Endometrial microvascular endothelial cells (primary cell): ENCODE results near the gene ATP1A3. TPM values are rescaled to one million over a fixed set of nuclear protein-coding genes. Genes with fewer than 3 reads are reported as not detected.
"Not testable (repeated sequence)": the region's sequence is repeated elsewhere in the genome, so short reads cannot be mapped to it uniquely, and the experiment has no call there.

ENCODE experiments used
- in situ Hi-C: cut with HindIII; loops from 2 replicates; pipeline ENCODE4 v1.10.0; 2017; ENCODE audit warnings: low sequenced_read_pairs, low pct_unique_long_range_greater_than_20kb; ENCODE audit errors: inconsistent ontology term
- total RNA-seq: library from RNA; depleted of rRNA; stranded (reverse); fragments of >200 nt; gene quantifications from one replicate; pipeline ENCODE4 v1.2.3, GENCODE V29; 2015; ENCODE audit errors: inconsistent ontology term

The ATP1A3 gene
- total RNA-seq, 1 donor from 2014 or later: under 0.01 TPM

DNA sequence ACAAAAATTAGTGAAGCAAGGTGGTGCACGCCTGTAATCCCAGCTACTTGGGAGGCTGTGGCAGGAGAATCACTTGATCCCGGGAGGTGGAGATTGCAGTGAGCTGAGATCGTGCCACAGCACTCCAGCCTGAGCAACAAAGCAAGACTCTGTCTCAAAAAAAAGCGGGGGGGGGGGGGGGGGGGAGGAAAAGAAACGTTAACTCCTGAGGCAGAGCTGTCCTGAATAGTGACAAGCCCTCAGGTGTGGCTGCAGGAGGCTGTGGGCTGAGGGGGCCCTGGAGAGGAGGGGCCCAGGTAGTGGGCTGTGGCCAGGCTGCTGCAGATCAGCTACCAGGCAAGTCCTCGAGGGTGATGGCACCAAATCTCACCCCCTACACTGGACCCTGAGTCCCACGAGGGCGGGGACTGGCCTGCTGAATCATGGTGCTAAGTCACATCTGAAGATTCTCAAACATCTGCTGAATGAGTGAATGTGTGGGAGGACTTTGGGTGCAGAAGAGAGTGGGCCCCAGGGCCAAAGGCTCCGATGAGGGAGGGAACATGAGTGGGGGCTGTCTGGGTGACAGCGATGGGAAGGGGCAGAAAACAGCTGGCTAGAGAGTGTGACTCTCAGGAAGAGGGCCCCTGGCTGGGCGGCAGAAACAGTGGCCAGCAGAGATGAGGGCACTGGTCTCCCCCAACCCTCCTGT, 24.6 kb upstream of the ATP1A3 start:
- in situ Hi-C loops: no loop called here

DNA sequence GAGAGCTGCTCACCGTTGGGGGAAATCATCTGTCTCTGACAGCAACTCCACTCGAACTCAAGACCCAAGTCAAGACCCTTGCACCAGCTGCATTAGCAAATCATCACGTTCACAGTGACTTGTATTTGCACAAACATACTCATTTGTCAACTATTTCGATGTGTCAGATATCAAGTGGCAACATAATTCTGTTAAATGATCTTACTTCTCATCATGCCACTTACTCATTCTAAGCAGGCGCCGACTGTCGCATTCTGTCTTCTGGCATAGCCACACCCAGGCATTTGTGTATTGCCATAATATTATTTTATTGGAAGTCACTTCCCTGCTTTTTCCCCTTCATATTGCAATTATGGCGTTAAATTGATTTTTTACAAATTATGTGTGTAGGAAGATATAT, 23.0 kb upstream of the ATP1A3 start:
- in situ Hi-C loops: no loop called here

DNA sequence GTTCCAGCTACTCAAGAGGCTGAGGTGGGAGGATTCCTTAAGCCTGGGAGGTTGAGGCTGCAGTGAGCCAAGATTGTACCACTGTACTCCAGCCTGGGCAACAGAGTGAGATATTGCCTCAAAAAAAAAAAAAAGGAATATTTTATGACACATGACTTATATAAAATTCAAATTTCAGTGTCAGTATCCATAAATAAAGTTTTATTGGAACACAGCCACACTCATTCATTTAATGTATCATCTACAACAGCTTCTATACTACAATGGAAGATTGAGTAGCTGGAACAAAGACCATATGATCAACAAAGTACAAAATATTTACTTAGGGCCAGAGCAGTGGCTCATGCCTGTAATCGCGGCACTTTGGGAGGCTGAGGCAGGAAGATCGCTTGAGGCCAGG, 18.7 kb upstream of the ATP1A3 start:
- in situ Hi-C loops: not testable (repeated sequence)

DNA sequence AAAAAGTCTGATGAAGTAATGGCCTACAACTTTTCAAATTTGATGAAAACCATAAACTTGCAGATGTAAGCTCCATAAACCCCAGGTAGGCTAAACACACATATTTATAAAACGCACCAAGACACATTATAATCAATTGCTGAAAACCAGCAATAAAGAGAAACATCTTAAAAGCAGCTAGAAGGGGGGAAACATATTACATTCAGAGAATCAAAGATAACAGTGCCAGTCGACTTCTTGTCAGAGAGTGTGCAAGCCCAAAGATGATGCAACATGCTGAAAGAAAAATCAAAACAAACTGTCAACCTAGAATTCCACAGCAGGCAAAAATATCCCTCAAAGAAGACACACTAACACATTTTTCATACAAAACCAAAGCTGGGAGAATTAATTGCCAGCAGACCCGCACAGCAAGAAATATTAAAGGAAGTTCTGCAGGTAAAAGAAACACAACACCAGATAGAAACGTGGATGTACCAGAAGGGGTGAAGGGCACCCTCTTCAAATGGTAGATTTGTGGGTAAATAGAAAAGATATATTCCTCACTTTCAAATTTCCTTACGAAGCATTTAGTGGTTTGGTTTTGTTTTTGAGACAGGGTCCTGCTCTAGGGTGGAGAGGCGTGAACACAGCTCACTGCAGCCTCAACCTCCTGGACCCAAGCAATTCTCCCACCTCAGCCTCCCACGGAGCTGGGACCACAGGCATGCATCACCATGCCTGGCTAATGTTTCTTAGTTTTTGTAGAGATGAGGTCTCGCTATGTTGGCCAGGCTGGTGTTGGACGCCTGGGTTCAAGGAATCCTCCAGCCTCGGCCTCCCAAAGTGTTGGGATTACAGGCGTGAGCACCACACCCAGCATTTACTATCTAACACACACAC, 16.5 kb upstream of the ATP1A3 start:
- in situ Hi-C loops: no loop called here

DNA sequence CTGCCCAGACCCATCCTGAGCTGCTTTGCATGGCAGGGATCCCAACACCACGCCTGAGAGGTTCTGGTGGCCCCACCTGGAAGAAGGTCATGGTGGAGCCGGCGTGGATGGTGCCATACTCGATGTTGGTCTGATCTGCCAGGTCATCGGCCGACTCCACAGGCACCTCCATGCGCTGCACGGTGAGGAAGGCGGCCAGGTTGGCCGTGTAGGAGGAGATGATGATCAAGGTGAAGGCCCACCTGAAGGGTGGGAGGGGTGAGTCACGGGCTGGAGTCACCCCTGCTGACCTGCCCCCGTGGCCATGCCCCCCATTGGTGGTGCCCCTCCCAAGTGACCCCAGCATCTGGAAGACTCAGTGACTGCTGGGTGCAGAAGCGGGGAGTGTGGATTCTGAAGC, 12.5 kb upstream of the ATP1A3 start:
- in situ Hi-C loops: no loop called here

DNA sequence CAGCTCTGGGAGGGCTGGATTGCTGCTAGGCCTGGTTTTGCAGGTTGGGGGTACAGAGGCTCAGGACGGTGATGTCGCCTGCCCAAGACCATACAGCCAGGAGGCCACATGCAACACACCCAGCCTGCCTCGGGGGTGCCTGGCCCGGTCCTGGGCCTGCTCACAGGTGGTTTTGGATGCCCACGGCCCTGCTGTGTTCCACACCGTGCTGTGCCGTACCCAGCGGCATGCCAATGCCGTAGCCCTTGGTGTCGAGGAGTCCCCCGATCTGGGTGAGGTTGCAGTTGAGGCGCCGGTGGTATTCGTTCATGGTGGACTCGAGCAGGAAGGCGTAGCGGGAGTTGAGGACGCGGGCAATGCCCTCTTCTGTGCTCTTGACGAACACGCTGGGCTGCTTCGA, 11.5 kb upstream of the ATP1A3 start:
- in situ Hi-C loops: no loop called here

DNA sequence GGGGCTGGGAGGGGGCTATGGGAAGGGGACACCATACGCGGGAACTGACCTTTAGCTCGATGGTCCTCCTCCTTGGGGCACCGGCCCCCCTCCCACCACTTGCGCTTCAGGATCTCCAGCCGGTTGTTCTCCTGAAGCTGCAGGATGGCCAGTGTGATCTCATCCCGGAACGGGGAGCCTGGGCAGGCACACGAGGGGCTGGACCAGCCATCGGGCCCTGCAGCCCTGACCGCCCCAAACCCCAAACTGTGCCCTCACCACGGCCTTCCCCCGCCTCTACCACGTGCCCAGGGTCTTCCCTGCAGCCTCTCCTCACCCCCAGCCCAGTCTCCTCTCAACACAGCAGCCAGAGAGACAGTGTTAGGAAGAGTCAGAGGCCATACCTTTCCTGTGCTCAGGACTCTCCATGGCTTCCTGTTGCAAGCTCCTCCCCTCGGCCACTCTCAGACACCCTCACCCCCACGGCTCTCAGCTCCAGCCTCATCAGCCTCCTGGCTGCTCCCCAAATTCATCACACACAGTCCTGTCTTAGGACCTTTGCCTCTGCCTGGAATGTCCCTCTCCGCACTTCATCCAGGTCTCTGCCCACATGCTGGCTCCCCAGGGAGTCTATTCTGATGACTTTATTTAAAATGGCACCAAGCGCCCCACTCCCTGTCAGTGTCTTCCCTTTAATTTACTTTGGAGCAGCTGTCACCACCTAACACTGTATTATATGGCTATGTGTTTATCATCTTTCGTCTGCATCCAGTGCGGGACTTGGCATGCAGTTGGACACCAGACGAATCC, 9.7 kb upstream of the ATP1A3 start:
- in situ Hi-C loops: no loop called here

DNA sequence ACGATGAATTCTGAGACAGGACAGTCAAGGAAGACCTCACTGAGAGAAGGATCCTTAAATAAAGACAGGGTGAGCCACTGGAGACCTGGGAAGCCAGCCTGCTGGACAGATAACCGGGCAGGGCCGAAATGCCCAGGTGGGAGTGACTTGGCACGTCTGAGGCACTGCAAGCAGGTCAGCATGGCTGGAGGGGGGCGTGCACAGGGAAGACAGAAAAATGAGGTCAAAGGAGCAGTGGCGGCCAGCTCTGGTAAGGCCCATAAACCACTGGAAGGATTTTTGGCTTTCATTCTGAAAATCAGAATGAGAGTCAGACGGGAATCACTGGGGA, 5.8 kb upstream of the ATP1A3 start:
- in situ Hi-C loops: no loop called here

DNA sequence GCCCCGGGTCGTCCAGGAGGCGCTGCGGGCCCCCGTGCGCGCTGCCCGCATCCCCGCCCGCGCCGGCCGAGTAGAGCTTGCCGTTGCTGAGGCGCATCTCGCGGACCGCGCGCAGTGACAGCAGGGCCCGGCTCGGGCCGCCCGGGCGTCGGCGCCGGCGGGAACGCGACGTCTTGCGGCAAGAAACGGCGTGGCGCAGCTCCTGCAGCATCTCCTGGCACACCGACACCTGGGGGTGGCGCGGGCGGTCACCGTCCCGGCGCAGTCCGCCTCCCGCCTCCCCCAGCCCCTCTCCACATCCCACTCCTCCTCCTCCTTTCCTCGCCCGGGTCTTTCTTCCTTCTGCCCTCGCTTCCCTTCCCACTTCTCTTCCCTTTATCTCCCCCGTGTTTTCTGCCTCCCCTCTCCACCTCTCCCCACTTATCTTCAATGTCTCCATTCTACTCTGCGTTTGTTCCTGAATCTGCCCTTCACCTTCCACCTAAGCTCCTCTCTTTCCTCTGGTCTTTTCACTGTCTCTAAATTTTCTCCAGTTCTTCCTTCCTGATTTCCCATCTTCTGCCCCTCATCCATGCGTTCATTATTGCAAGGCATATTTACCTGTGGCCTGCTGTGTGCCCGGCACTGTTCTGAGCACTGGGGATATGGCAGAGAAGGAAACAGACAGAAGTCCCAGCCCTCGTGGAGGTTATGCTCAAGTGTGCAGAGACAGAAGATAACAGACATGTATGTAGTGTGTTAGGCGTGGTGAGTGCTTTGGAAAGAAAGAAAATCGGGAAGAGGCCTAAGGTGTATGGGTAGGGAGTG, 5.2 kb upstream of the ATP1A3 start:
- in situ Hi-C loops: no loop called here

DNA sequence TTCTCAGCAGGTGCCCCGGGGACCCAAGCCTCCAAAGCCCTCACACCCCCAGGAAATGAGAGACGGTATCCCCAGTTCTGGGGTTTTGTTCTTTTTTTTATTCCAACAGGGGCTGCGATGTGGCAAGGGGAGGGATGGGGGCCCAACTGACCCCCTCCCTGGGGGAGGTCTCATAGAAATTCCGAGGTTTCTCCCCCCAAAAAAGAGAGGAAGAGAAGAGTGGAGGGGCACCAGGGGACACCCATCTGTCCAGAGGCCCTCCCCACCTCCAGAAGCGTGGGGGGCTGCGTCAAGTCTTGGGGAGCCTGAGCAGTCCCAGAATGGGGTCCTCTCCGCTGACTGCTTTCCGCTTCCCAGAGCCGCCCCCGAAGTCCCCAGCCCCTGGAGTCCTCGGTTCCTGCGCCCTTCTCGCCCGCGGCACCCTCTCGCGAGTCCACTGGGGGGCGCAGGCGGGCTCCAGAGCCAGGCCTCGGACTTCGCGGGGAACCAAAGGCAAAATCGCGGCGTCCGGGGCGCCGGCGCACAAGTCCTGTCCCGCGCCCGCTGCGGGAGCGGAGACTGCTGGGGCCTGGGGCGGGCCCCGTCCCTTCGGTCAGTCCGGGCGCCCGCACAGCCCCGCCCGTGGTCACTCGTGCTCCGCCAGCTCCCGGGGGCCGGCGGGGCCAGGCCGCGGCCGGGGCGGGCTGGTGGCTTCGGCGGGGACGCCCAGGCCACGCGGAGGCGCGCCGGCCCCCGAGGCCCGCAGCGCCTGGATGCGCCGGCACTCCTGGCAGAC, 4.4 kb upstream of the ATP1A3 start:
- in situ Hi-C loops: no loop called here

DNA sequence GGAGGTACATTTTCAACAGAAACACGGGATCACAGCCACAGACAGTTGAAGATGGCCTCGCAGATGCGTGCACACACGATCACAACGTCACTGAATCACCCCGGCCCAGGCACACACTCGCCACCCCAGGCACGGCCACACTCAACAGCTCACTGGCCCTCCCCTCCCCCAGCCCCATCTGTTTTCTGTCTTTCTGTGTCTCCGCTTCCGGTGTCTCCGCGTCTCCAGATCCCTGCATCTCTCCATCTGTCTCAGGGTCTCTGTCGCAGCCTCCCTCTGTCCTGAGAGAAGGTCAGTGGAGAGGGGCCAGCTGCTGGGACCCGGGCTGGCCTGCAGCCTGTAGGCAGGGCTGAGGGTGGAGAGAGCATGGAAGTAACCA, 3.8 kb upstream of the ATP1A3 start:
- in situ Hi-C loops: no loop called here

DNA sequence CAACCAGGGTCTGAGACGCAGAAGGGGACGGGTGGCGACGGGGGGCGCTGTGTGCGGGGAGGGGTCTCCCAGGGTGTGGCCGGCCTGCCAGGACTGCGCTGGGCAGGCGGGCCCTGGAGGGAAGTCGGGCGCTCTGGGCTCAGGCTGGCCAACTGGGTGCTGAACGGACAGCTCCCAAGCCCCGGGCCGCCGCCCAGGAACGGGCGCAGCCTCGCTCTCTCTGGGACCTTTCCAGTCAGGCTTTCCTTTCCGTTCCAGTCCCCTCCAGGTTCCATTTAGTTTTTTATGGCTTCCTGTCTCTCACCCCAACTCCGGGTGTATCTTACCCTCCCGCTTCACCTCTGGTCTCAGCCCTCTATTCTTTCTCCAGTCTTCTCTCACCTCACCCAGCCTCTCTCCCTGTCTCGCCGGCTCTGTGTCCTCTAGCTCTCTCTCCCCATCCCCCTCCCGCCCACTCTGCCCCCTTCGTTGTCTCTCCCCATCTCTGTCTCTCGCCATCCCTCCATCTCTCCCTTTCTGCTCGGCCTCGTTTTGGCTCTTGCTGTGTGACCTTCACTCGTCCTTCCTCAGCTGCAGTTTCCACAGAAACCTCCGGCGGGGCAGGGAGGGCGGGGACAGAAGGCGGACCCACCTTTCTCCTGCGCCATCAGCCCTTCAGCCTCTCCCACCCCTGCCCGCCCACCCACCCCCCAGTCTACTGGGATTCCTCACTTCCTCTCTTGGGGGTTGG, 3.3 kb upstream of the ATP1A3 start:
- in situ Hi-C loops: no loop called here

DNA sequence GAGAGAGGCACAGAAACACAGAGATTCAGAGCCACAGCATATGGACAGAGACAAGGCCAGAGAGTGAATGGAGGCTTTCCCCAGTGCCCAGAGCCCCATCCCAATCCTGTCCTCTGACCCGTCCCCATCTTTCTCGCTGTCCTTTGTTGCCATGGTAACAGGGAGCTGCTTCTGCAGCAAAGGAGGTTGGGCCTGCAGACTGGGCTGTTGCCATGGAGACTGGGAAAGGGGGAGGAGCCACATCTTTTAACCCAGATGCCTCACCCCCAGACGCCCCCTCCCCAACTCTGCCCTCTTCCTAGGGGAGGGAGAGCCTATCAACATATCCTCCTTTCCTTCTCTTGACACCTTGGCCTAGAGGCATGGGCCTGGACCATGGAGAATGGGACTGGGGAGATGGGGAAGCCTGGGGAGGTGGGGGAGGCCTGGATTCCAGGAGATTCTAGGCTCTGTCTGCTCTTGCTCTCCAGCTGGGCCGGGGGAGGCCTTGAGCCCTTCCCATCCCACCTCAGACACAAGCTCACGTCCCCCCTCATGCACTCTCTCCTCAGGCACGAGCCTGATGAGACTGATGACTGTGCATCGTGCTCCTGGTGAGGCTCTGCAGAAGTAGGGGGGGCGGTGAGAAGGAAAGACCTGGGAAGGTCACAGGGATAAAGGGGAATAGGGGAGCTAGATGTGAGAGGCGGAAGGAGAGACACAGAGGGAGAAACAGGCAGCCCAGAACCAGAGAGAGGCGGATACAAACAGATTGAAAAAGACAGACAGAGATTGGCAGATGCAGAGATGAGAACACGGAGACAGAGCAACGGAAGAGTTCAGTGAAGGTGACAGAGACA, 2.1 kb upstream of the ATP1A3 start:
- in situ Hi-C loops: no loop called here

DNA sequence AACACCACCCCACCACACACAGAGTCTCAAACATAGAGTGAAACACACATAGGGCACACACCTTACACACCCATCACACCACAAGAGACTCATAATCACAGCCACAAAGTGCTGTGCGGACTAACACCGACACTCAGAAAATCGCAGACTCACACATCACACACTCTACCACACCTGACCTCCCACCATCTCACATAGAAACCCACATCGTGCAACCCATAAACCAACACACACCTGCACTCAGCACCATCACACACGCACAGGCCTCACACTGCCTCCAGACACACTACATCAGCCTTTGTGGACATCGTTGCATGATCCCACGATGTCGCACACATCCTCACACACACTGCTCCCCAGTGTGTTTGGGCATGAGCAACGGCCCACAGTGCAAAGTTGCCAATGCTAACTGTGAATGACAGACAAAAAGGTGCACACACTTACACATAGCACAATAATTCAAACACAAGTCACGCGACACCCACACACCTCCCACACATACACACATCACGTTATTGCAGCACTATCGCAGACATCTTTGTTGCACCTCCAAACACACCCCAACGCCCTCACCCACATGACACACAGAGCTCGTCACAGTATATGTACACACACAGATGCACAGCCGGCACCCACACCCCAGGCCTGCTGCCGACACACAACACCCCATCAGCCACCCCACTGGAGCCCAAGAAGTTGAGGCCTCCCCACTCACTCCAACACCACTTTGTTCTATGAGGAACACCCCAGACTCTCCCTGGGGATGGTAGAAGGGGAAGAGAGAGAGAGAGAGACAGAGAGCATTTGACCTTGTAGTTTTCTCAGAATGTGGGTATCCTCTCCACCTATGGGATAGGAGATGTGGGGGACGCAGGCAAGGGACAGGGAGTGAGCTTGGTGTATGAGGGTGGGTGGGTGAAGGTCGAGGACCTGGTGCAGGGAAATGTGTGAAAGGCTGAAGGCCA, 1.2 kb upstream of the ATP1A3 start:
- in situ Hi-C loops: no loop called here

DNA sequence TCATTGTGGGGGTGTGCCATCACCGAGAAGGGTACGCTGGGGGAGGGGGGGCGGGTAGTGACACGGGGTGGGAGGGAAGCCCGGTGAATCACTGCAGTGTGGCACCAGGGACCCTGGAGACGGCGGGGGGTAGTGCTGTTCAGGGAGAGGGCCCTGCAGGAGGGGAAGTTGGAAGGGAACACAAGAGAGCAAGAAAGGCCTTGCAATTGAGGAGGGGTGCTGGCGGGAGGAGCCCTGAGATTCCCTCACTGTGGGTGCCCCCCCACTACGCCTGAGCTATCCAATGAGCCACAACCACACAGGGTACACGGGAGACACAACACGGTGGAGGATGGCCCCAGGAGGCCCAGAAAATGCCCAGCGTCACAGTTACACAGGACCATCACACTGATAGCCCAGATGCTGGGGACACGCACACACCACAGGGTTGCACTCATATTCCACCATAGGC, 516 bp upstream of the ATP1A3 start:
- in situ Hi-C loops: no loop called here
